GM19043 (cell line): ENCODE measurements around the gene ZNF512.
"Not testable (repeated sequence)": the region's sequence is repeated elsewhere in the genome, so short reads cannot be mapped to it uniquely, and the experiment has no call there.

Source experiments
- ATAC-seq: cut with Tn5 transposase; IDR thresholded peaks from one replicate; pipeline ENCODE4 v1.9.1; 2021; ENCODE audit warnings: low read depth; ENCODE audit not compliant: unreplicated experiment

Gene ZNF512

GRCh38 chr2:27630257-27630656 lies 47.4 kb downstream of the ZNF512 start:
- not testable (repeated sequence) for ATAC-seq

DNA sequence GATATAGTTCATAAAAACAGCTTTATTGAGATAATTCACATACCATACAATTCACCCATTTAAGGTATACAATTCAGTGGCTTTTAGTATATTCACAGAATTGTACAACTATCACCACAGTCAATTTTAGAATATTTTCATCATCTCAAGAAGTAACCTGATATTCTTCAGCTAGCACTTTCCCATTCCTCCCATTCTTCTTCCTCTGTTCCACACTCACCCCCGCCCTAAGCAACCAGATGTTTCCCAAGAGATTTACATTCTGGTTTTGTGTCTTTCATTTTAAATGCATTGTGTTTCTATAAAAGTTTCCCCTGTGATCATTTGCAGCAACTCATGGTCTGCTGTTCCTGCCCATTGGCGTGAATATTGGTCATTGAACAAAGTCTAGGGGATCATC lies 51.4 kb downstream of the ZNF512 start:
- no peak for ATAC-seq

- no peak for ATAC-seq
Measured at GRCh38 chr2:27636766-27637165, 53.9 kb downstream of the ZNF512 start.

DNA sequence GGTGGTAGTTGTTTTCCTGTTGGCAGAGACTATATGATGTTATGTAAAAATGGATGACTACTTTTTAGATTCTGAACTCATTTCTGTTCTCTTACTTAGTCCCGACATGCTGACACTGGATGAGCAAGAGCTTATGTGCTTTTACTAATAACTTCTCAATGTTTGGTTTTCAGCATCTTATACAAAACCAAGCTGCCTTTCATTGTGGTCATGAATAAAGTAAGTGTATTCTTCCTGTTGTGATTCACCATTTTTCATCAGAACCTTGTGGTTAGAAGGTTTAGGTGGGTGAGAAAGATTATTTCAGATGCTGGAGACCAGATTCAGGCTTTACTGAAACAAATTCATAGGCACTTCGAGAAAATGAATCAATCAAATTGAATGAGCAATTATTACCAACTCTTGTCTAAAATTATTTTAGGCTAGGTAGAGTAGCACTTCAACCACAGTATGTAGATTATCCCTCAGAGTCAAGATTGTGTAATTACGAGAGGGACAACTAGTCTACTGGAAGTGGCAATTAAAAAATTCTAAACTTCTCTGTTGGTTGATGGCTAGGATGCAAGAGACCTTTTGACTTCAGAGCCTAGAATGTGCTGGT lies 55.3 kb downstream of the ZNF512 start:
- no peak for ATAC-seq

DNA sequence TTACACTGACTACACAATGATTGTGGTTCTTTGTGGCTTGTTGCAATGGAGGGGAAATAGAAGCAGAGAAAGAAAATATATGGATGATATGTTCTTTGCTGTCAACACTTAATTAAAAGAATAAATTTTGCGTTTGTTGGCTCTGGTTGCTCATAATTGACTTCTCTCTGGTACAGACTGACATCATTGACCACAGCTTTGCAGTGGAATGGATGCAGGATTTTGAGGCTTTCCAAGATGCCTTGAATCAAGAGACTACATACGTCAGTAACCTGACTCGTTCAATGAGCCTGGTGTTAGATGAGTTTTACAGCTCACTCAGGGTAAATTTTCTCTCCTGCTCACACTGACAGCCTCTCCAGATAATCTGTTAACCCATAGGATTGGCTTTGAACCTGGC lies 55.9 kb downstream of the ZNF512 start:
- ATAC-seq: no peak

DNA sequence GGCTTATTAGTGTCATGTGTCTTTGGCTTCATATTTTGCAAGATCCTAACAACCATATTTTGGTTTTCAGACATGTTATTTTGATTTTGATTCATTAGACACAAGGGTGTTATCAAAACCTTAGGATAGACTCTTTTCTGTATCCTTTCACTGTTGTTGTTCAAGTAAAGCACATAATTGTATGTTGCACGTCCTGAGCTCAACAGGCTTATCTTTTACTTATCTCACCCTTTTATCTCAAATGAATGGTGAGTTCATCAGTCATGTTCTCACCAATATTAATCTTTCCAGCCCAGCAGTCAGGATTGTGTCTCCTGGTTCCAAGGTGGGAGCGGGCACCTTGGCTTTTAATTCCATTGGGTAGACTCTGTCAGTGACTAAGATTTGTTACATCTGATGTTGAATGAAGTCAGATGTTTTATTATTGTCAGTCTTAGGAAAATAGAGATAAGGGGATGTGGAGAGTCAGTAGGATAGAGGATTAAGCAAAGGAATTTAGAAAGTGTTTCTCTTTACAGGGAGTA lies 57.9 kb downstream of the ZNF512 start:
- ATAC-seq: no peak

GRCh38 chr2:27645197-27645596 lies 62.4 kb downstream of the ZNF512 start:
- no peak for ATAC-seq

DNA sequence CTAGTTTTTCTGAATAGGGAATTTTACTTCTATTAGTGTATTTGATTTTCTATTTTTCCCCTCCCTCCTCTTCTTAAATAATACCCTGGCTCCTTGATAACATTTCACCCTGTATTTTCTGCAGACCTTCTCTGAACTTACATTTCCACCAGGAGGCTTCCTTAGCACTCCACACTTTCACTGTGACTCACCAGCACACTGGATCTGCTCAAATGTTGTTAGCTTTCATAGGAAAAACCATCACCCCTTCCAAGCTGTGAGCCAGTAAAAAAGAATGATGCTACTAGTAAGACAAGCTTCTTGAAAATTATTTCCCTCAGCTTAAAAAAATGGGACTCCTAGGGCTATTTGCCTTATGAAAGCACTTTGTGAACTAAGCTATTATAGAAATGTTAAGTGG lies 64.4 kb downstream of the ZNF512 start:
- ATAC-seq: no peak

DNA sequence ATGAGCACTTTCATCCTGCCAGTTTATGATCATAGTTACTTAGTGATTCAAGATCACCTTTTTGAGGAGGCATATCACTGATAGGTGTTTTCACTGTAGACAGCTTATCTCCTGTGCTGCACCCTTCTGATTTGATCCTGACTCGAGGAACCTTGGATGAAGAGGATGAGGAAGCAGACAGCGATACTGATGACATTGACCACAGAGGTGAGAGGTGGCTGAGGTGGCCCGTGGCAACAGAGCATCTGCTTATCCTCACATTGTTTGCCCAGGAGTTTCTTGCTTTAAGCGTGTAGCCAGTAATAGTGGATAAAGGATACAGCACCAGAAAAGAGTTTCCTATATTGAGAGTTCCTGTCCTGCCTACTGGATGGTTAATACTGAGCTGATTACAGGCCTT lies 64.9 kb downstream of the ZNF512 start:
- ATAC-seq: no peak

DNA sequence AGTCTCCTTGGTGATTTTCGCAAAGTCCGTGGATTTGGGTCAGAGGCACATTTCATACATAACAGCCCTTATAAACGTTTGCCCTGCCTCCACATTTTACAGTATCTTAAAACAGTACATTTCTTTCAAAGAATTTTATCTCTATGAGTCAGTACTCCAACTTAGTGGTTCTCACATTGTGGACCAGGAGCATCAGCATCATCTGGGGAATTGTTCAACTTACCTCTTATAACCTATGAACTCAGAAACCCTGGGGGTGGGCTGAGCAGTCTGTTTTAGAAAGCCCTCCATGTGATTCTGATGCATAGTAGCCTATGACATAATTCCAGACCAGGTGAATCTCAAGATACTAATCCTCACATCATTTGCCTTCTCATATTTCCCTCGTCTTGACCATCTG lies 68.2 kb downstream of the ZNF512 start:
- ATAC-seq: no peak

GRCh38 chr2:27652341-27652740 lies 69.5 kb downstream of the ZNF512 start:
- ATAC-seq: no peak

- ATAC-seq: no peak
Measured at GRCh38 chr2:27652790-27653189, 69.9 kb downstream of the ZNF512 start.

DNA sequence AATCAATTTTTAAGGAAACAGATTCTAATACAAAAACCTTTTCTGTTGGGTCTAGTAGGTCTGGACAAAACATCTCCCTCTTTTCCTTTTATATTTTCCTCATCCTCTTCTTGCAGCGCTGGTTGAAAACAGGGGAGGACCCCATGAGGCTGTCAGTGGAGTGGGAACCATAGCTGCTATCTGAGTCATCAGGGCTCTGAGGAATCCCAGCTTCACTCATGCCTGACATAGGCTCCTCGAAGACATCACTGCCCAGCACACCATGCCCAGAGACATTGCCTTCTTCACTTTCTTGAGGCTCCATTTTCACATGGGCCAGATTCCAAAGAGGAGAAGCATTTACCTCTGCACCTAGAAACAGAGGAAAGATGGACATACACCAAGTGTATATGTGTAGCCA lies 70.6 kb downstream of the ZNF512 start:
- ATAC-seq: no peak

DNA sequence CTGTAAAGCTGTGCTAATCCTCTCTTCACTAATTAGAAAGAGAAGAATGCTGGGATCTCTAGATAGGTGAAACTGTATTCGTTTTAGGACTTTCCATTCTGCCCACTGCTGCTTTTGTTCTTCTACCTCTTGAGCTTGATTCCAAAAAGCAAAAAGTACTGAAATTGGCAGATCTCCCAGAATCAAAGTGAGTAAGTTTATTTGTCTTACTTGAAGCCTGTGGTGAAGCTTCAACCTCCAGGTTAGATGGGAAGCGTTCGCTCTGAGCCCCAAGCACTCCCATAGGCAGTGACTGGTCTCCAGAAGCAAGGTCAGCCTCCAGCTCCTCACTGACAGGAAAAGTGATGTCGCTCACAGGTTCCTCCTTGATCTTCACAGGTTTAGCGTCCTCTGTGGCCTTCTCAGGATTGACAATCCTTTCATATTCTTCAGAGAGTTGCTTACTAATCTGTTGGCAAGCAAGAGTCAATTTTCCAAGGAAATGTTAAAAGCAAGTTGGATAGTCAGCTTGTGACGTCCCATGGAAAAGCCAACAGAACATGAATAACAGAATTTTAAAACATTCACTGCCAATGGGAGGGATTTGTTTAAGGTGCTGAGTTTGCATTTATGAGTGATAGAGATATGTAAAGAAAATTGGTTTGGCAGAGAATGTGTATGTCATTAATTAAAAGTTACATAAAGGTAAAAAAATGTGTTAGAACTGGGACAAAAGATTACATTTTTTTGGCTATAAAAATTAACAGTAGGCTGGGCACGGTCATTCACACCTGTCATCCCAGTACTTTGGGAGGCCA lies 72.5 kb downstream of the ZNF512 start:
- no peak for ATAC-seq

DNA sequence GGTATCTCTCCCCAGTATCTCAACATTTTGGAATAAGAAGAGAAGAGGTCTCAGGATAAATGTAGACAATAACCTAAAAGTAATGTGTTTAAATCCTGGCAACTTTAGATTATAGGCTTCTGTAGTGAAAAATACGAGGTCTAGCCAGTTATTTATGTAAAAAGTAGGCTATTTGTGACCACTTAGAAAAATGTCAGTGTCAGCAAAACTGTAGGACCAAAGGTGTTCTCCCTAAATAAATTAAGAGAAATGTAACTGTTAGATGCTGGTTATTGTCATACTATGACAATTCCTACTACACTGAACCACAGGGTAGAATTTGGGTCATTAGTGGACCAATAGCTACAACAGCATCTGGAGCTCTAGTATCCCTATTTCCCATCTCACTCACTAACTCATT lies 78.5 kb downstream of the ZNF512 start:
- ATAC-seq: no peak

DNA sequence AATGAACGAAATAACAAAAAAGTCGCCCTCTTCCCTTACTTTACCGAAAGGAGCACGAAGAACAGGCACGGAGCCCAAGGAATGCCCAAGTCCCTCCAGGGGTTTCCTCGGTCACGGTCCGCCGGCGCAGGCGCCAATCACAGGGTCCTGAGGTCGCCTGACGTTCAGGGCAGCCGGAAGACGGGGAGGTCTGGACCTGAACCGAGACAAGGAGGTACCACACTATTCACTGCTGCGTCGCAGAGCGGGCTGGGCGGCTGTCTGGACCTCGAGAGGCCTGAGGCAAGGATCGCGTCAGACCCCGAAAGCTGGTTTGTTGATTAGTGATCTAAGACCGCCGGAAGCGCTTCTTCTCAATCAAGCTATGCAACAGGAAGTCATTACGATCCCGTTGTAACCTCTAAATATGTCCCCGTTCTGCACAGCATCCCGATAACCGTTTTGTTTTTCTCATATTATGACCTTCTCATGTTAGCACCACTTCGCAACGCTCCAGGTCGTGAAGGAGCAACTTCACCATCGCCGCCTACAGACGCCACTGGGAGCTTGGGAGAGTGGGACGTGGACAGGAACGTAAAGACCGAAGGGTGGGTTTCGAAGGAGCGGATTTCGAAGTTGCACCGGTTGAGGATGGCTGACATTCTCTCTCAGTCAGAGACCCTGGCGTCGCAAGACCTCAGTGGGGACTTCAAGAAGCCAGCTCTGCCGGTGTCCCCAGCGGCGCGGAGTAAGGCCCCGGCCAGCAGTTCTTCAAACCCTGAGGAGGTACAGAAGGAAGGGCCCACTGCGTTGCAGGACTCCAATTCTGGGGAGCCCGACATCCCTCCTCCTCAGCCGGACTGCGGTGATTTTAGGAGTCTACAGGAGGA lies 80.7 kb downstream of the ZNF512 start, which contains the start of the genes SLC4A1AP and SUPT7L:
Gene SLC4A1AP (plus strand): TSS at position 605 of the 869 bp plus-strand sequence. CDS start 26 bp downstream, at position 631.
Gene SUPT7L (minus strand): TSS at position 330 of the 869 bp plus-strand sequence. CDS start 1,422 bp downstream, outside the sequence.
- ATAC-seq: peak; percentile 63

GRCh38 chr2:27664154-27664574 lies 81.3 kb downstream of the ZNF512 start:
- no peak for ATAC-seq

GRCh38 chr2:27664622-27665363 lies 82.0 kb downstream of the ZNF512 start:
- no peak for ATAC-seq

GRCh38 chr2:27667446-27667845 lies 84.6 kb downstream of the ZNF512 start:
- ATAC-seq: no peak

- no peak for ATAC-seq
Measured at GRCh38 chr2:27671235-27671634, 88.4 kb downstream of the ZNF512 start.
